ENCODE results near the gene PTPRCAP.

PTPRCAP gene

GRCh38 chr11:67413266-67413849 is 24.1 kb downstream of the PTPRCAP start:
- peak; percentile 45 for DNase-seq (ENCODE audit: low read depth)
- TF ChIP-seq MYC (IDR thresholded peaks at IDR 0.05; ENCODE audit: low read depth, low read length), result no peak
- no peak for TF ChIP-seq POLR2A (IDR thresholded peaks at IDR 0.05; ENCODE audit: extremely low read depth, insufficient read length)
- no peak for TF ChIP-seq CTCF (IDR thresholded peaks at IDR 0.05; ENCODE audit: low read depth, low read length)
- no peak for TF ChIP-seq MAX (IDR thresholded peaks at IDR 0.05; ENCODE audit: low read depth, low read length)
- H3K4me3 ChIP-seq (ENCODE audit: low read depth, low read length), result no peak overlapping the region

- TF ChIP-seq POLR2A (IDR thresholded peaks at IDR 0.05; ENCODE audit: extremely low read depth, insufficient read length) (no peak), MAX (IDR thresholded peaks at IDR 0.05; ENCODE audit: low read depth, low read length) (no peak), CTCF (IDR thresholded peaks at IDR 0.05; ENCODE audit: low read depth, low read length) (no peak), MYC (IDR thresholded peaks at IDR 0.05; ENCODE audit: low read depth, low read length) (no peak)
- DNase-seq (ENCODE audit: low read depth), result no peak
- no peak overlapping the region for H3K4me3 ChIP-seq (ENCODE audit: low read depth, low read length)
Measured at GRCh38 chr11:67412495-67413179, 24.8 kb downstream of the PTPRCAP start.

GRCh38 chr11:67411785-67412152 is 25.7 kb downstream of the PTPRCAP start:
- no peak overlapping the region for H3K4me3 ChIP-seq (ENCODE audit: low read depth, low read length)
- DNase-seq (ENCODE audit: low read depth), result no peak
- TF ChIP-seq MYC (IDR thresholded peaks at IDR 0.05; ENCODE audit: low read depth, low read length) (no peak), CTCF (IDR thresholded peaks at IDR 0.05; ENCODE audit: low read depth, low read length) (no peak), POLR2A (IDR thresholded peaks at IDR 0.05; ENCODE audit: extremely low read depth, insufficient read length) (no peak), MAX (IDR thresholded peaks at IDR 0.05; ENCODE audit: low read depth, low read length) (no peak)

- TF ChIP-seq MAX (IDR thresholded peaks at IDR 0.05; ENCODE audit: low read depth, low read length) (no peak), CTCF (IDR thresholded peaks at IDR 0.05; ENCODE audit: low read depth, low read length) (peak; percentile 29), POLR2A (IDR thresholded peaks at IDR 0.05; ENCODE audit: extremely low read depth, insufficient read length) (no peak), MYC (IDR thresholded peaks at IDR 0.05; ENCODE audit: low read depth, low read length) (no peak)
- no peak overlapping the region for H3K4me3 ChIP-seq (ENCODE audit: low read depth, low read length)
- no peak for DNase-seq (ENCODE audit: low read depth)
Measured at GRCh38 chr11:67410984-67411784, 26.3 kb downstream of the PTPRCAP start.

- H3K4me3 ChIP-seq (ENCODE audit: low read depth, low read length), result no peak overlapping the region
- peak; percentile 11 for TF ChIP-seq POLR2A (IDR thresholded peaks at IDR 0.05; ENCODE audit: extremely low read depth, insufficient read length)
- no peak for TF ChIP-seq MYC (IDR thresholded peaks at IDR 0.05; ENCODE audit: low read depth, low read length)
- no peak for DNase-seq (ENCODE audit: low read depth)
Measured at GRCh38 chr11:67410369-67410831, 27.1 kb downstream of the PTPRCAP start.

Data from NB4 (cell line).